T-helper 2 cell (primary cell): ENCODE data around the gene CACNA1H.
A peak's percentile ranks its signal among the peaks of the same experiment; 100 is the strongest.
"Not testable (repeated sequence)": the region's sequence is repeated elsewhere in the genome, so short reads cannot be mapped to it uniquely, and the experiment has no call there.

Experiments used
- DNase-seq, 5 experiments: peaks; one replicate each; pipeline versions ENCODE4 v3.0.0 to v3.0.0-alpha.2; 2012 to 2022

Gene CACNA1H

GRCh38 chr16:1229476-1229875 is 76.6 kb downstream of the CACNA1H start:
- not testable (repeated sequence) for DNase-seq

- DNase-seq = not testable (repeated sequence)
Observed at GRCh38 chr16:1230084-1230470, 77.2 kb downstream of the CACNA1H start, which contains the start of gene TPSB2. Gene TPSB2, minus strand, starts transcription at chr16:1230184. Its CDS starts 233 bp downstream, at chr16:1229951.

- DNase-seq = peak in 1 of 5 experiments; percentile 1
Observed at GRCh38 chr16:1230471-1231212, 77.7 kb downstream of the CACNA1H start.

- DNase-seq = not testable (repeated sequence)
Observed at GRCh38 chr16:1231301-1231700, 78.4 kb downstream of the CACNA1H start.

- DNase-seq = not testable (repeated sequence)
Observed at GRCh38 chr16:1232049-1232748, 79.3 kb downstream of the CACNA1H start.

GRCh38 chr16:1236659-1237058 is 83.8 kb downstream of the CACNA1H start:
- not testable (repeated sequence) for DNase-seq

- peak in 1 of 5 experiments; percentile 1 for DNase-seq
Observed at GRCh38 chr16:1237990-1238389, 85.1 kb downstream of the CACNA1H start.

- DNase-seq = not testable (repeated sequence)
Observed at GRCh38 chr16:1238909-1239308, 86.0 kb downstream of the CACNA1H start.

GRCh38 chr16:1239575-1239974 is 86.7 kb downstream of the CACNA1H start:
- not testable (repeated sequence) for DNase-seq

GRCh38 chr16:1240436-1240835 is 87.5 kb downstream of the CACNA1H start, which contains the start of gene TPSAB1:
Gene TPSAB1, plus strand, starts transcription at chr16:1240705. Its CDS starts 234 bp downstream, at chr16:1240939.
- DNase-seq = not testable (repeated sequence)

- not testable (repeated sequence) for DNase-seq
Observed at GRCh38 chr16:1241081-1241480, 88.2 kb downstream of the CACNA1H start.

- DNase-seq = not testable (repeated sequence)
Observed at GRCh38 chr16:1243363-1243762, 90.5 kb downstream of the CACNA1H start.

GRCh38 chr16:1243907-1244850 is 91.3 kb downstream of the CACNA1H start:
- not testable (repeated sequence) for DNase-seq

GRCh38 chr16:1244881-1245280 is 92.0 kb downstream of the CACNA1H start:
- peak in 1 of 5 experiments; percentile 66 for DNase-seq

- no peak for DNase-seq
Observed at GRCh38 chr16:1245452-1246020, 92.6 kb downstream of the CACNA1H start.

- not testable (repeated sequence) for DNase-seq
Observed at GRCh38 chr16:1247903-1248537, 95.1 kb downstream of the CACNA1H start.

GRCh38 chr16:1249031-1249755 is 96.3 kb downstream of the CACNA1H start:
- DNase-seq = not testable (repeated sequence)

- DNase-seq = not testable (repeated sequence)
Observed at GRCh38 chr16:1253701-1254364, 100.9 kb downstream of the CACNA1H start.

- DNase-seq = not testable (repeated sequence)
Observed at GRCh38 chr16:1254821-1255220, 101.9 kb downstream of the CACNA1H start.
